HG02884 (cell line): ENCODE data around the gene TBR1.

ENCODE experiments used
- ATAC-seq: cut with Tn5 transposase; IDR thresholded peaks from one replicate; pipeline ENCODE4 v1.9.1; 2021; ENCODE audit warnings: mild to moderate bottlenecking, moderate library complexity; ENCODE audit not compliant: unreplicated experiment

Gene TBR1

GRCh38 chr2:161415987-161416707 lies at the start of gene TBR1:
TSS of gene TBR1 (plus strand) at chr2:161416297. CDS start at chr2:161416411, 114 bp downstream.
- ATAC-seq = no peak

- ATAC-seq = no peak
Observed at GRCh38 chr2:161367675-161368074, 48.4 kb upstream of the TBR1 start.

- ATAC-seq = no peak
Observed at GRCh38 chr2:161369311-161369710, 46.8 kb upstream of the TBR1 start.

- no peak for ATAC-seq
Observed at GRCh38 chr2:161370981-161371380, 45.1 kb upstream of the TBR1 start.

- no peak for ATAC-seq
Observed at GRCh38 chr2:161371869-161372268, 44.2 kb upstream of the TBR1 start.

- ATAC-seq = no peak
Observed at GRCh38 chr2:161373942-161374341, 42.2 kb upstream of the TBR1 start.

GRCh38 chr2:161374446-161374845 lies 41.7 kb upstream of the TBR1 start:
- no peak for ATAC-seq

GRCh38 chr2:161379740-161380139 lies 36.4 kb upstream of the TBR1 start:
- no peak for ATAC-seq

GRCh38 chr2:161381546-161381945 lies 34.6 kb upstream of the TBR1 start:
- no peak for ATAC-seq

GRCh38 chr2:161382747-161383146 lies 33.4 kb upstream of the TBR1 start:
- no peak for ATAC-seq

GRCh38 chr2:161384864-161385263 lies 31.2 kb upstream of the TBR1 start:
- ATAC-seq = peak; percentile 63

GRCh38 chr2:161386228-161386824 lies 29.8 kb upstream of the TBR1 start:
- ATAC-seq = peak; percentile 47

GRCh38 chr2:161388146-161388779 lies 27.8 kb upstream of the TBR1 start:
- peak; percentile 30 for ATAC-seq

- ATAC-seq = no peak
Observed at GRCh38 chr2:161391737-161392506, 24.2 kb upstream of the TBR1 start.

- ATAC-seq = no peak
Observed at GRCh38 chr2:161400076-161400475, 16.0 kb upstream of the TBR1 start.

- ATAC-seq = no peak
Observed at GRCh38 chr2:161402297-161402696, 13.8 kb upstream of the TBR1 start.

GRCh38 chr2:161406316-161406715 lies 9.8 kb upstream of the TBR1 start:
- no peak for ATAC-seq

GRCh38 chr2:161407597-161407996 lies 8.5 kb upstream of the TBR1 start:
- ATAC-seq = no peak

GRCh38 chr2:161409308-161409907 lies 6.7 kb upstream of the TBR1 start:
- no peak for ATAC-seq

GRCh38 chr2:161412346-161412745 lies 3.8 kb upstream of the TBR1 start:
- ATAC-seq = no peak
